CMK (cell line): ENCODE data around the gene TMEM132C.
"Not testable (repeated sequence)": the region's sequence is repeated elsewhere in the genome, so short reads cannot be mapped to it uniquely, and the experiment has no call there.

Experiments used
- DNase-seq: peaks from one replicate; pipeline ENCODE4 v3.0.0-alpha.2; 2010; ENCODE audit warnings: low read depth

TMEM132C gene

DNA sequence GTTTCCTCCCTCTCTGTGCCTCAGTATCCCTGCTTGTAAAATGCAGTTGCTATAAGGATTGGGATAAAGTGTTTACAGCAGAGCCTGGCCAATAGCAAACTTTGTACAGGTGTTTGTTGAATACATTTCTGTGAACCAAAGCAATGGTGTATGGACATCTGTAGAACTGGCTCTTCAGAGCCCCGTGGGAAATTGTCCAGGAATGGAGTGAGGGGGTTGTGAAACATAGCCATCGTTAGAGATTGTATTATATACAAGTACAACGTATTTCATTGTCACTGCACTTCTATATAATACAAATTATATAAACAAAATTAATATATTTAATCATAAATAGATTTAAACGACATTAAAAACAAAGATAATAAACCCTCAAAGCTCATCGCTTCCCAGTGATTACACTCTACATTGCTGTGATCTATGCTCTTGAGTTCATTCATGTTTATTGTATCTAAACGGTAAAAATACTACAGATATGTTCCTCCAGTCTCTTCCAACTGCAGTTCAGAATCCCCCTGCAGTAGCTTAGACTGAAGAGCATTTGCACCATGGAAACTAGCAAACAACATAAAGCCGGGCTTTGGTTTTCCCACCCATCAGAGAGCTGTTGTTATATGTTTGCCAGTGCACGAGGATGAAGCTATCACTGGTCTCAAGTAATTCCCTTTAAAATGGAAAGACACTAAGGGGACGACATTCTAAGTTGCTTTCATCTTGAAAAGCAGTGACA is 216.7 kb downstream of the TMEM132C start:
- no peak for DNase-seq

DNA sequence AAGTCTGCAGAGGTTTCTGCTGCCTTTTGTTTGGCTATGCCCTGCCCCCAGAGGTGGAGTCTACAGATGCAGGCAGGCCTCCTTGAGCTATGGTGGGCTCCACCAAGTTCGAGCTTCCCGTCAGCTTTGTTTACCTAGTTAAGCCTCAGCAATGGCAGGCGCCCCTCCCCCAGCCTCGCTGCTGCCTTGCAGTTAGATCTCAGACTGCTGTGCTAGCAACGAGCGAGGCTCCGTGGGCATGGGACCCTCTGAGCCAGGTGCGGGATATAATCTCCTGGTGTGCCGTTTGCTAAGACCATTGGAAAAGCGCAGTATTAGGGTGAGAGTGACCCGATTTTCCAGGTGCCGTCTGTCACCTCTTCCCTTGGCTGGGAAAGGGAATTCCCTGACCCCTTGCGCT is 230.4 kb downstream of the TMEM132C start:
- not testable (repeated sequence) for DNase-seq

DNA sequence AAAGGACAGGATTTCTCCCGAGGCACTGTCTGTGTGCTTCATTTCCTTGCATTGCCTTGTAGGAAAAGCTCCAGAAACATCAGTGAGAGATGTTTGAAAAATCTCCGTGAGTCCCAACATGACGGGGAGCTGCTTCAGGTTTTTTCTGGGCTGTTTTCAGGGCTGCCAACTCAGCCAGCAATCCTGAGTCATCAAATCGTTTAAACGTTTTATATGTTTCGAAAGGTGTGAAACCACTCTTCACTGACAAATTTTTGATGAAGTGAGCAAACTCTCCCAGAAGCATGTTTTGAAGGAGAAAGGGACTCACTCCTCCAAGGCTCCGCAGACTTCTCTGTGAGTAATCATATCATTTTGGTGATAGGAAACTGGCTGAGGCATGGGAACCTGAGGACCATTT is 240.5 kb downstream of the TMEM132C start:
- no peak for DNase-seq

DNA sequence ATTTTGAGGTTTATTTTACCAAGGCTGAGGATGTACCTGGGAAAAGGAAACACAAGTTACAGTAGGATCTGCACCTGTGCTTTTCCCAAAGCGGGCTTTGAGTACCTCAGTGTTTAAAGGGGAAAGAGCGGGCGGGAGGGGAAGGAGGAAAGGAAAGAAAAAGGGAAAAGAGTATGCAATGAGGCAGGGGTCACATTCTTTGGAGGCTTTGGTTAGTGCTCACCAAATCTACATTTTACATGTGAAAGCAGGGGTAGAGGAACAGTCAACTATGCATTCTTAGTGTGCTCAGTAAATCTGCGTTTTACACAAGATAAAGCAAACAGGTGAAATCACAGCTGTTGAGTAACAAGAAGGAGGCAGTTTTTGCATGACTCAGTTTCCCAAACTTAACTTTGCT is 242.2 kb downstream of the TMEM132C start:
- no peak for DNase-seq

DNA sequence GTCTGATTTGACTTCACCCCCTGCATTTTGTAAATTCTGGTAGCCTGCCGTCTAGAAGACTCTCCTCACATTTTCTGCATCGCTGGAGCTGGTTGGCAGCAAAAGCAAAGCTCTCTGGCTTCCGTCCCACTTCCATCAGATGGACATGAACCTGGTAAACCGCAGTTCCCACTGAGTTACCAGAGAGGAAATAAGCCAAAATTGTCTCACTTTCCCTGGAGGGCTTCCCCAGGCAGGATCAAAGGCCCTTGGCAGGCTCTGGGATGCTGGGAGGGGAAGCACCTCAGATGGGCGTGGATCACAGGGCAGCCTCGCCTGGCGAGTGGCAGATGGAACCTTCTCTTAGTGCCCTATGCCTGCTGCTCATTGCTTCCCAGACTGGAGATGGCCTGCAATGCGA is 243.5 kb downstream of the TMEM132C start:
- no peak for DNase-seq

DNA sequence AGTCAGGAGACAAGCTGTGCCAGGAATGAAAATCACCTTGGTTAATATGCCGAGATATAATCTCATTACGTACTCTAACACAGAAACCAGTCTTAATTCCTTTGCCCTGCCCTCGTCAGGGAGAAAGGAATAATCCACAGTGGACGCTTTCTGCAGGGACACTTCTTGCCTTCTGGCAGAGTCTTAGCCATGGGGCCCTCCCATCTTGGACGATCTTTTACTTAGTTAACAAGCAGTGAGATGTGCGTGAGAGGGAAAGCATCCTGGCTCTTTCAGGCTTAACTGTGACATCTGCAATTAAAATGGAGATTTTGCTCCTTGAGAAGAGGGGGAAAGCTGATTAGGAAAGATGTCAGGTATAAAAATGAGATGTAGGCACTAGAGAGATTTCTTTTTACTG is 246.4 kb downstream of the TMEM132C start:
- DNase-seq, result no peak

DNA sequence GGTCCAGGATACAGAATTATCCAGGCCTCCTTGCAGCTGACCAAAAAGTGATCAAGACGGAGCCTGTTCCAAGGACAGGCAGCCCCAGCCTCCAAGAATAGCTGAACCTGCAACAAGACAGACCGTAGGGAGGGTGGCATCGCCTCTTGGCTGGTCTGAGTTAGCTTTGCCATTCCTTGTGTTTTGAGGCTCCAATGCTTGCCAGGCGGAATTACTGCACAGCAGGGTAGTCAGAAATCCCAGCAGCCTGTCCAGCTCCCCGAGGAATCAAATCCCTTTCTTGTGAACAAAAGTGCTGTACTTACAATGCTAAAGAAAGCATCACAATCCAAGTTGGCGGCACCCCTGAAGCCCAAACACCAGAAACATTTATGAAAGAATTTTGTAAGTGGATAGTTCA is 246.9 kb downstream of the TMEM132C start:
- DNase-seq, result no peak

DNA sequence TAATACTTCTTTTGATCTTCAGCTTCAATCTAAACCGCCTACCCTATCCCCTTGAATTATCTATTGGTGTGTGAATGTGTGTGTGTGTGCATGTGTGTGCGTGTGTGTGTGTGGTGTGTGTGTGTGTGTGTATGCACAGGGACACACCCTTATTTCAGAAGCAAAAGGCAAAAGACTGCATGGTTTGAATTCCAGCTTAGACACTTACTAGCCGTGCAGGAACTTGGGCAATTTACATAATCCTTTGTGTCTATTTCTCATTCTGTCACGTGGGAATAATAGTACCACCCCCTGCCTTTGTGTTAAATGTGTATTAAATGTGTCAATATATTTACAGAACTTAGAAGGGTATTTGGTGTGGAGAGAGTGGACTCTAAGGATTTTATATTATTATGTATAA is 251.7 kb downstream of the TMEM132C start:
- DNase-seq, result no peak

DNA sequence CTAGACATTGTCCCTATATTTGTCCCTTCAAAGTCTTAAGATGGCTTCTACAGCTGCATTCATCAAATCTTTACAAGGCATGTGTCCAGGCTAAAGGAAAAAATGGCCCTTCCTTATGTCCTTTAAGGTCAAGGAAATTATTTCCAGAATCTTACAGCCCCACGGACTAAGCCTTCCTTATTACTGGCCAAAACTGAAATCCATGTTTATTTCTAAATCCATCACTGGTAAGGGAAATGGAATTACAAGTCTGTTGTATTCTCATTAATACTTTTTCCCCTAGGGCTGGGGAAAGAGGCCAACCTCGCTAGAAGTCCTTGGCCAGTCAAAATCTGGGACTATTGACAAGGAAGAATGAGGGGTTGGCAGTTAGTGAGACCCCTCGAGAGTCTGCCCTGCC is 252.5 kb downstream of the TMEM132C start:
- DNase-seq, result no peak

DNA sequence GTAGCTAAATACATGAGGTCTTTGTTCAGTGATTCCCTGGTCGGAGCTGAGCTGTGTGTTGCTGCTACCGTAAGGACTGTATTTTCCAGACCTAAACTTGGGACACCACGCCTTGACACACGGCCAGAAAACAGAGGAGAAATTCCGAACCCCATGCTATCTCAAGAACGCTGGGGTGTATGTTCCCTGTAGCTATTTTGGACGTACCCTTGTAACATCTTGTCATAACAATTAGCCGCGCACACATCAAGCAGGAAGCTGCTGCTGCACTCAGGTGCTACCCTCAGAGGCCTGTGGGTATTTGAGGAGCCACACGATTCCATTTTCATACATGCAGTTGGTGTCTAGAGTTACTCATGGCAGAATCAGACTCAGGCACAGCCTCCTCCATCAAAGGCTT is 255.0 kb downstream of the TMEM132C start:
- DNase-seq, result no peak

DNA sequence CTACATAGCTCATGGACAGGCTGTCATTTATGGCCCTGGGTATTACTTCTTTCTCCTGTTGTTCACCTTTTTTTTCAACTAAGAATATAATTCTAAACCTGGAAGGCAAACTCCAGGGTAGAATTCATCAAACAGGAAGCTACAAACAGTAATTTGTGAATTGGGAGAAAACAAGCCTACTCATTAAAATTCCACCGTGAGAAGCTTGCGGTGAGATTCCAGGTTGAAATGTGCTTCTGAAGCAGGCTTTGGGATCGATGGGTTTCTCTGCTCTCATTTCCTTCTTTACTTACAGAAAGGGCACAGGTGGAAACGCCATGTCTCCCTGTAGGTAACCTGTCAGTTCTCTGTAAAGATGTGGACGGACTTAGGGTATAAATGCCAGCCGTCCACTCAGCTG is 257.5 kb downstream of the TMEM132C start:
- no peak for DNase-seq

DNA sequence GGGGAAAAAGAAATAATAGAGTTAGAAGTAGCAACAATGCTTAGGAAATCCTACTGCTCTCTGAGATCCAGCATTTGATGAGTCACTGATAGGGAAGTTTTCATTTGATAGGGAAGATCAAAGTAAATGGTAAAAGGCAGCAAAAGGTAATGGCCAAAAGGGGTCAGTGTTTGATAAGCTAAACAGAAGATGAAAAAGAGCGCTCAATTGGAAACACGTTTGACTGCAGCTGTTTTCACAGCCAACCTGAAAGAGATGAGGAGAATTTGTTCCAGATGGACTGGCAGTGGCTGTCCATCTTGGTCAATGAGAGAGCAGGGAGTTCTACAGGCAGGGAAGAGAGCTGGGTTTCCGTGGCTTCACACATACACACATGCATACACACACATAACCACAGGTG is 264.2 kb downstream of the TMEM132C start:
- DNase-seq, result no peak

DNA sequence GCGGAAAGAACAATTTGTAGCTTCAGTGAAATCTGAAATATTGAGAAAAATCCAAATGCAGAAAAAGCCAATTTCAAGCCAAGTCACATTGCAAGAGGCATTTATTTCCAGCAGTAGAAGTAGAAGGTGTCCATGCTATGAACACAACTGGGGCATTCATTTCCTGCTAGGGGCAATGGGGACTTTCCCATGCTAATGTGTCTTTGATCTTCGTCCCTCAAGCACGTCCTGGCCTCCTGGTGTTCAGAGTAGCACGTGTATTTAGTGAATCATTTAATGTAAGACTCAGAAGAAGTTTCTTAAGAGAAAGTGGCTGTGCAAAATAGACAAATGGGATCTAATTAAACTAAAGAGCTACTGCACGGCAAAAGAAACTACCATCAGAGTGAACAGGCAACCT is 267.9 kb downstream of the TMEM132C start:
- no peak for DNase-seq

DNA sequence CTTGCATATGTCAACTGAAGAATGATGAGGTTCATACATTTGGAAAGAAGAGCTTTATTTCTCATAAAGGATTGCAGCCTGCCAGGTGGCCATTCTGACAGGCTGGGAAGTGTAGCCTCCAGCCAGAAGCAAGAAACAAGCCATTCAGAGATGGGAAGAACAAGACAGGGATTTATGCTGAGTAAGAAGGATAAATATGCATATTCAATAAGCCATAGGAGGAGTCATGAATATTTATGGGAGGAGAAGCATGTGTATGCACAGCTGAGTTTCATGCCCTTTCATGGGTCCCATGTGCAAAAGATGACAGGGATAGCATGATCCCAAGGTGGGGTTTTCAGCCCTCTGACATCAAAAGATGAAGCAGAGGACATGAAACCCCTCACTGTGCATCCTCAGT is 269.8 kb downstream of the TMEM132C start:
- no peak for DNase-seq

DNA sequence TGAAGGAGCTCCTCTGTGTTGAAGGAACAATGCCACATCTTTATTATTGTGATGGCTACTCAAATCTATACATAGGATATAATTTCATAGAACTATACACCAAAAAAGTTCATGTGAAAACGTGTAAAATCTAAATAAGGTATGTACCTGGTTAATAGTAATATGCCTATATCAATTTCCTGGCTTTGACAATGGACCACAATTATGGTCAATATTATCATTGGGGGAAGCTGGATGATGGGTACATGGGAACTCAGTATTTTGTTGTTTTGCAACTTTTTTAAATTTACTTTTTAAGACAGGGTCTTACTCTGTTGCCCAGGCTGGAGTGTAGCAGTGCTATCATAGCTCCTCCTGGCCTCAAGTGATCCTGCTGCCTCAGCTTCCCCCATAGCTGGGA is 270.7 kb downstream of the TMEM132C start:
- no peak for DNase-seq

DNA sequence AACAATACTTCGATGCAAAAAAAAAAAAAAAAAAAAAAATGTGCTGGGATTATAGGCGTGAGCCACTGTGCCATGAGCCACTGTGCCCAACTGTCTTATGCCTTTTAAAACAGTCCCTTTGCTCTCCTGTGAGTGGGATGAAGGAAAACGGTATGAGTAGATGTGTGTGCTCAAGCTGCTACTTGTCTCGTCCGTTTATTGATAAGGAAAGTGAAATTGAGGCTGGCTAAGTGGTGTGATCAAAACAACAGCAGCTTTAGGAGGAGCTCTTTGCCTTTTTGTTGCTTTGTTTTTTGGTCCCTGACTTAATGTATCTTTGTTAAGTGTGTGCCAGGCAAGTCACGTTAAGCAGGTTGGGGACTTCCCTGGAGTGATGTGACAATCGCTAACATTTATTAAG is 275.9 kb downstream of the TMEM132C start:
- no peak for DNase-seq

DNA sequence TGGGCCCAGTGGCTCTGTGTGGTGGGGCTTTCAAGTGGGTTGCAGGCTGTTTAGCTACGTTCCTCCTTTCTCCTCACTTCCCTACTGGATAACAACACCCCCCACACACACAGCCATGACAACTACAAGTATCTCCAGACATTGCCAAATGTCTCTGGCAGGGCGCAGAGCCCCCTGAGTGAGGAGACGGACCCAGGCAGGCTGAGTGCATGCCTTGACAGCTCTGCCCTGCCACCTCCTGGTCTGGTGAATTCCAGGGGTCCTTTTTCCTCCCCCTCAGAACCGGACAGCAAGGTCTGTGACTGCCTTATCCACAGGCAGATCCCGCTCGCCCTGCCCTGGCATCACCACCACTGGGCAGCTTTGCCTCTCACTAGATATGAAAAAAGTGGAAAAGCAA is 276.5 kb downstream of the TMEM132C start:
- no peak for DNase-seq

DNA sequence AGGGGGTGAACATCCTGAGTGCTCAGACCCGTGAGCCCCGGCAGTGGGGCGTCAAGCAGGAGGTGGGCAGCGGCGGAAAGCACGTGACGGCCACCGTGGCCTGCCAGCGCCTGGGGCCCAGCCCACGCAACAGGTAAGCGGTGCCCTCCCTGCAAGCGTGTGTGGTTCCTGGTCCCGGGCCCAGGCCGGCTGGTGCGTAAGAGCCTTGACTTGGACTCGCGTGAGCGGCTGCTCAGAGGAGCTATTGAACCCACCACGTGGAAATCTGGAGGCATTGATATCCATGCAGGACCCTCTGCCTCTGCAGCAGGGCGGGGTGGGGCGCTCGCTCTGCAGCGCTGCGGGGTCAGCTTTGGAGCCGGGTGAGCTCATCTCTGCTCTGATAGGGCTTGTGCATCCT is 277.0 kb downstream of the TMEM132C start:
- DNase-seq, result no peak

DNA sequence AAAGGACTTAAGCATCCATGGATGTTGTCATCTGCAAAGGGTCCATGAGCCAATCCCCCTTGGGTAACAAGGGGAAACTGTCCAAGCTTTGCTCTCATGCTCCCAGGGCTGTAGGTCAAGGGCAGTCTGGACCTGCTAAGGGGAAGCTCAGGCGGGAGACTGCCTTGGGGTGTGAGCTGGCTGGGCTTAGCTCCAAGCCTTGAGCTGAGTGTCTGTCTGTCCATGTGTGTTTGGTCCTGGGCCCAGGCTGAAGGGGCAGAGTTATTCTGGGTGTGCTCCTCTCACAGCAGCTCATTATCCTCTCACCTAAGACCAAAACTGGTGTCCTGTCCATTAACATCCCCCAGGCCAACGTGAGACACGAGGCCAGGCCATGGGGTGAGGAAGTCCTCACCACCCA is 282.0 kb downstream of the TMEM132C start:
- no peak for DNase-seq

DNA sequence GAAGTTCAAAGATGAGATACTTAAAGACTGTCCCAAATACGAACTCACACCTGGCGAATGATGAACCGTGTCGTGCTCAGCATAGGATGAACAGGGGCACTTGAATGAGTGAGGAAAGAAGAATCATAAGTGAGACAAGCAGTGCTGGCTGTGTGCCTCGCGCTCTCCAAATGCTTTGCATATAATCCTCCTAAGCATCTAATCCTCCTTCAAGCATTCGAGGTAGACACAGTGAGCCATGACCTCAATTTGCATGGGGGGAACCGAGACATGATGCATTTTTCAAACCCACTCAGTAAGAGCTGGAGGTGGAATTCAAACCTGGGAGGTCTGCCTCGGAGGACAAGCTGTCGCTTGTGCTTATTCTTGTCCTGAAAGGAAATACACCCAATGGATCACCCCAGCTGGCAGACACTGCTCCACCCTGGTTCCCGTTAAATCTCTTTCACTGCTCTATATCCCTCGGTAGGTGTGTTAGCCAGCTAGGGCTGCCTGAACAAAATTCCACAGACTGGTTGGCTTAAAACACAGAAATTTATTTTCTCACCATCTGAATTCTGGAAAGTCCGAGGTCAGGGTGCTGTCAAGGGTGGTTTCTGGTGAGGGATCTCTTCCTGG is 282.7 kb downstream of the TMEM132C start:
- DNase-seq, result no peak

DNA sequence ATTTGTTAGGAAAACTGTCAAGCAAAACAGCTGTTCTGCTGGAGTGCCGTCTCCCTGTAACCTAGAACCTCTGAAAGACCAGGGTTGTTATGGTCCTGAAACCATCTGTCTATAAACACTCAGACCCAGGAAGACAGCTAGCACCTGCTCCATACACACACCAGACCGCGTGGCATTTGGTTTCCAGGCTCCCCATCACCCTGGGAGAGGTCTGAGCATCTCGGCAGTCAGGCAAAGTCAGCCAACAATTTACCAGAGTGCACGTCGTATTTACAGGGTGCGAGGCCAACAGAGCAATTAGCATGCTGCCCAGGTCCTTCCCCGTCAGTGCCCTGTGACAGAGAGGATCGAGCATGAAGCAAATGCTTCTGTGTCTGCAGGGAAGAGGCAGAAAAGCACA is 284.3 kb downstream of the TMEM132C start:
- DNase-seq, result no peak

DNA sequence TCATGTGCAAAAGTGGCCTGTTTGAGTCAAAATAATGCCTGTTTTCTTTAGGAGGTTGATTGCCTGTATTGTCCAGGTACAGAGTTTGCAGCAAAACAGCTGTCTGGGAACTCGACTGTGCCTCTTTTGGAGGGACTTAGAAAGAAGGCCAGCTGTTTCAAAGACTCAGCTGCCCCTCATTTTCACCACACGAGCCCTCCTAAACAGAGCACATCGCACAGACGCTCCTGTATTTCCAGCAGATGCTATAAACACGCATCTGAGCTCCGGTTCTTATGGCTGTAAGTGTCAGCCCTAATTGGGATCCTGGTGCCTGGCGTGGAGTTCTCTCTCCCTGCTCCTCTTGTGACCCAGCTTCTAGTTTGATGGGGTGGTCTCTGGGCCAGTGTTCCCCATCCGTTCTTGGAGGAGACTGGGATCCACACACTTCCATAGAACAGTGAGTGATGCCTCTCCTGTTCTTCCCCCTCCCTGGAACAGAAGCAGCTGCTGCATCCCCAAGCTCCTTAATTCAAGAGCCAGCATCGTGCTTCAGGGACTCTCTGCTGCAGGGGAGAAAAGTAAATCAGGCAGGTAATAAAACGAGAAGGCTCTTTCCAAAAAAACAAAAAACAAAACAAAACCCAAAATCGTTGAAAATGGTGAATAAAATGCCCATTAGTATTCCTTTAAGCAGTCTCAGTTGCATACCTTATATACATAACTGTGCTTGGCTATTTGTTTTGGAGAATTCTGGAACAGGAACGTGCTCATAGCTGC is 287.8 kb downstream of the TMEM132C start:
- DNase-seq, result no peak

DNA sequence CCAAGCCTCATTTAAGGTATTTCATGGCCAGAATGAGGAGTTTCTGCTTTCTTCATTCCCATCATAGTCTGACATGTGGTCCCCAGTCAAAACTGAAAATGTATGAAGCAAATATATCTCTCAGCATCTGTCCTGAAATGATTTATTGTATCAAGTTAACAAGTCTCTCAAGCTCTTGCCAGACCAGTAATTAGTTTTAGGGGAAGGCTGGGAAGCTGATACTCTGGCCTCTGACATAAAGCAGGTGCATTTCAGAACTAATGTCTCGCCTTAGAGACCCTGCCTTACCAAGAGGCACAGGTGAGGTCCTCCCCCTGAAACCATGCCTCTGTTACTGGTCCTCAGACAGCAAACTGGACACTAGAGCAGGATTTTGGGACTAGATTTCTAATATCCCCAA is 290.3 kb downstream of the TMEM132C start:
- DNase-seq, result no peak
